SW 1271 (cell line): ENCODE results near the gene OR4D11.
"Not testable (repeated sequence)": the region's sequence is repeated elsewhere in the genome, so short reads cannot be mapped to it uniquely, and the experiment has no call there.

Experiments
- DNase-seq, 2 experiments: peaks; one replicate each; lab custom pipeline; 2025; lab: John Stamatoyannopoulos, UW

OR4D11 gene

DNA sequence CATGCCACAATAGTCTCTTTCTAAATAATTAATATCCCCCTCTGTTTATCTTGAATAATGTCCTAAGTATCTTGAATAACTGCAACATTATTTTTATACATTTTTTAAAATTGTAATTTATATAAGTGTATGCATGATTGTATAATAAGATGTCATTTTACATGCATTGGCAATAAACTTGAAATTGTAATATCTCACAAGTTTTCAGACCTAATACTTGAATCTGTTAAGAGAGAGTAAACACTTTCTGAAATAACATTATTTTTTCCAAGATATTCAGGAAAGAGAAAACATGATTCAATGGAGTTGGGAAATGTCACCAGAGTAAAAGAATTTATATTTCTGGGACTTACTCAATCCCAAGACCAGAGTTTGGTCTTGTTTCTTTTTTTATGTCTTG lies at the start of gene OR4D11:
TSS of gene OR4D11 (plus strand) at position 301 of the 400 bp plus-strand sequence. CDS start at position 301, 0 bp downstream.
- DNase-seq: no peak

DNA sequence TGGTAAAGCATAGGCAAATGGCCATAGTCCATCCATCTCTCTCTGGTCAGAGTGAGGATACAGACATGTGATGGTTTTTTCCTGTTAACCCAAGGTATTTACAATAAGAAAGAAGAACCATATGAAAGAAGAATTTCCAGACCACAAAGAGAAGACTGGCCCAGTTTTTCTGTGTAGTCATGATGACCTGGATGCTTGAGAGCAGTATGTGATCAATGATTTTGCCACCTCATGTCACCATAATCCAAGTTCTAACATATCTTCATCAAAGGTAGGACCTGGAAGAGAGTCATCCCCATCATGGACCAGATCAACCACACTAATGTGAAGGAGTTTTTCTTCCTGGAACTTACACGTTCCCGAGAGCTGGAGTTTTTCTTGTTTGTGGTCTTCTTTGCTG lies 46.7 kb upstream of the OR4D11 start, which contains the start of gene OR4D6:
TSS of gene OR4D6 (plus strand) at position 301 of the 400 bp plus-strand sequence. CDS start at position 301, 0 bp downstream.
- DNase-seq: no peak

DNA sequence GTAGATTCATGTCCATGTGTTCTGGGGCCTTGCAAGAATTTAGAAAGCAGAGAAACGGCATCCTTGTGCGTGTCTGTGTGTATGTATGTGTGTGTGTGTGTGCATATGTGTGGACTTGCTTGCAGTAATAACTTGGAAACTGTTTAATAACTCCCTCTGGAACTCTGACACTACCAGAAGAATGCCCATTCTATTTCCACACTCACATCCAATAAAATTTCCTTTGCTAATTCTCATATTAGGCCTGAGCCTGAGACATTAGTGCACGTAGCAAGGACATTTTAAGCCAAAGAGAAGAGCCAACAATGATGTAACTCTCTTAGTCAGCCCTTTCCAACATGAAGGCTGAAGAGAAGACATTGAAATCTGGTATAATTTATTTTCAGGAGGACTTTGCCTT lies 43.5 kb upstream of the OR4D11 start:
- DNase-seq: no peak

DNA sequence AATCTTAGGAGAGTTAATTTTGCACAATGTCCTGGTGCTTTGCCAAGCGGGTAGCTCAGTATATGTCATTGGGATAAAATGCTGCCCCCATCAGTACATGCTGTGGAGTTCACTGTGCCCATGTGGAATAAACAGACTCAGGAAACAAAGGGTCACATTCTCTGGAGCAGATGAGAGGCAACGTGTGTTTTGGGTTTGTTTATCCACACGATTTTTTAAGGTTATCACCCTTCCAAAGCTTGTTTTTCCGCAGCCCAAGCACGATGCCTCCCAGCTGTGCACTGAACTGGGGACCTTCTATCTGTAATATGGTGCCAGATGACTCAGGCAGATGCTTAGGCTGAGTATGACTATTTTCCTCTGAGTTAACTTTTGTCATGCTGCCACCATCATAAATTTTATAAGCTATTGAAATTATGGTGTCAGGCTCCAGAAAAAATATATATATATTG lies 40.2 kb upstream of the OR4D11 start:
- no peak for DNase-seq

- no peak for DNase-seq
These were observed 30.4 kb upstream of the OR4D11 start, which contains the start of gene OR4D10 for GRCh38 chr11:59473015-59473414. Gene OR4D10, plus strand, starts transcription at chr11:59473315. Its CDS starts 4,115 bp downstream, at chr11:59477430.

GRCh38 chr11:59475176-59475575 lies 28.2 kb upstream of the OR4D11 start:
- DNase-seq: no peak

DNA sequence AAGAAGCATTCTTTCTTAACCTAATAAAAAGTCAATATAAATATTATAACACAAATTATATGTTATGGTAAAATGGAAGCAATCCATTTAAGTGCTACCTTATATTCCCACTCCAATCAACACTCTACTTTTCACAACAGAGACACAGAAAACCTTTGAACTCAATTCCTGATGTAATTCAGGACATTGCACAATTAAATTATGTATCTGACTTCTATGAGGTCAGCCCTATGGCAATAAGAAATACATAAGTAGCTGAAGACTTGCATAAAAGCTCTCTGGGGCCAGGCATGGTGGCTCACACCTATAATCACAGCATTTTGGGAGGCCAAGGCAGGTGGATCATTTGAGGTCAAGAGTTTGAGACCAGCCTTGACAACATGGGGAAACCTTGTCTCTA lies 23.5 kb upstream of the OR4D11 start:
- DNase-seq: no peak

- DNase-seq: no peak
These were observed 23.0 kb upstream of the OR4D11 start for GRCh38 chr11:59480359-59480758.

DNA sequence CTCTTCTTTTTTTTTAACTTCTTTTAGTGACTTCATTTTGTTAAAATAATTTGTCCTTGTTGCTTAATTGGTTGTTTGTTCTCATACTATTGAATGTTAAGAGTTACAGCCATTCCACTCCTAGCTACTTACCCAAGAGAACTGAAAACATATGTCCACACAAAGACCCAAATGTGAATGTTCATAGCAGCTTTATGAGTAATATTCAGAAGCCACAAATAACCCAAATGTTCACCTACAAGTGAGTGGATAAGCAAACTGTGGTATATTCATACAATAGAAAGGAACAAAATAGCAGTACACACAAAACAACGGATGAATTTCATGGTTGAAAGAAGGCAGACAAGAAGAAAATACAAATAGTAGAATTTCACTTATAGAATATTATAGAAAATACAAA lies 1.4 kb upstream of the OR4D11 start:
- no peak for DNase-seq

DNA sequence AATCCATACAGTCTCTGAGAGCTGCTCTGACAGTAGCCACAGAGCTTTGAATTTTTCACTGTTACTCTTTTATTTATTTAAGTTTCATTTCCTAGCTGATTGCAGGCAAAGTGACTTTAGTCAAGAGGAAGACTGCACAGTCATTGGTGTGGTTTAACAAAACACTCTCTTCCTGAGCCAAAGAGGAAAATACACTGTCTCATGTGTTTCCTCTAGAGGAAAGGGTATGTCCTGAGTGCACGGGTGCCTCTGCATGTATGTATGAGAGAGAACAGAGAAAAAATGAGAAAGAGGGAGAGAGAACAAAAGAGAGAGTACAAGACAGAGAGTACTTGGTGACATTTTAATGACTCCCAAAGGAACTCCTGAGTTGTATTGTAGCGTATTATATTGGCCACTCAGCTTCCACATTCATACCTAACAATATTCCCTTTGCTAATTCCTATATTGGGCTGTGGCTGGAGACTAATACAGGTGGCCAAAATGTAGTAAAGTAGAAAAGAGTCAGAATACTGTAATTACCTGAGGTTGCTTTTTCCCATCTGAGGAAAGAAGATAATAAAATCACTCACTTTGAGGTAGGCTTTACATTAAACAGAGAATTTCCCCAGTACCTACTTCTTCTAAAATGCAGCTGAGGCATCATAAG lies 7.7 kb downstream of the OR4D11 start, which contains the start of gene OR4D9:
TSS of gene OR4D9 (plus strand) at position 599 of the 649 bp plus-strand sequence. CDS start 3,374 bp downstream, outside the sequence.
- no peak for DNase-seq

DNA sequence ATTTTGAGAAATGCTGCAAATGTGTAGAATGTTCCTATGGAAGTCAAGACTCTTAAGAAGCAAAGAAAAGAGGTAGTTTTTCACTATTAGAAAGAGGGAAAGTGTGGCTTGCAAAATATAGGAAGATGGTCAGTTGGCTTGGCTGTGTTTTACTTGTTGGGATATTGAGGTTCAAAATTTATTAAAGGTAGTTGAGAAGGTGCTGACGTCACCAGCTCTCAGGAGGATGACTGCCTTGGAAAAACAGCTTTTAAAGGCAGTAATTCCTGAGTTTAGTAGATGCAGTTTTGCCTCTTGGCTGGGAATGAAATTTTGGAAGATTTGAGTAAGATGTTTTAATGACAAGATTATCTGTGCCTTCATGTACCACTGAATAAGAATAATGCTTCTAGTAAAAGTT lies 8.3 kb downstream of the OR4D11 start:
- no peak for DNase-seq

GRCh38 chr11:59520139-59520538 lies 16.8 kb downstream of the OR4D11 start:
- DNase-seq: not testable (repeated sequence)

DNA sequence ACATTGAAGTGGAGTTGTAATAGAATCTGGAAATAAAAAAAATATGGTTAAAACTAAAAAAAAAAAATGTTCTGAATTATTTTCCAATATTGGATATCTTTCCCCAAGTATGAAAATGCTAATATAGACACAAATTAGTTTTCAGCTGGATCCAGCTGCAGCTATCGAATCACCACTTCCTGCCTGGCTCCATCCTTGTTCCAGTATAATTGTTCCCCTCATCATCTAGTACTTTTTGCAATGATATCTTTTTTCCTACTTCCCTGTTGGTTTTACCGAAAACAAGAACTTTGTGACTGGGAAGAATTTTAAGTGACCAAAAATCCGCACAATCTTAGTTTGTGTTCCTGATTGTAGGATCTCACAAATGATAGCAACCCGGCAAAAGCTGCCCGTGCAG lies 17.4 kb downstream of the OR4D11 start:
- DNase-seq: no peak

DNA sequence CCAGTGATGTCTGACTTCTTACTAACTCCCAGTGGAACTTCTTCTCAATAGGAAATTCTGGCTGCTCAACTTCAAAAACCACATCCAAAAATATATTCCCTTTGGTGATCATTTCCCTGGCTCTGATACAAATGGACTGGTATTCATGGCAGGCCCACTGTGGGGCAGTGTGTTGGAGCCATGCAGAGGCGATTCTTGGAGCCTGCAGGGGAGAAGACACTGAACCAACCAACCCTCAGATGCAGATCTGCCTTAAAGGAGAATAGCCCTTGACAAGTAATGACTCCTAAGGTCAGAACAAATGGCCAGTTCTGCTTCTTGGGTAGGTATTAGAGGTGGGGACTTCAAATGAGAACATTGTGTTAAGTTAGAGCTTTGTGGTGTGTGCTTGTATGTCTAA lies 20.2 kb downstream of the OR4D11 start:
- no peak for DNase-seq

GRCh38 chr11:59528711-59529110 lies 25.3 kb downstream of the OR4D11 start:
- DNase-seq: no peak

- DNase-seq: no peak
These were observed 29.2 kb downstream of the OR4D11 start for GRCh38 chr11:59532620-59533019.

DNA sequence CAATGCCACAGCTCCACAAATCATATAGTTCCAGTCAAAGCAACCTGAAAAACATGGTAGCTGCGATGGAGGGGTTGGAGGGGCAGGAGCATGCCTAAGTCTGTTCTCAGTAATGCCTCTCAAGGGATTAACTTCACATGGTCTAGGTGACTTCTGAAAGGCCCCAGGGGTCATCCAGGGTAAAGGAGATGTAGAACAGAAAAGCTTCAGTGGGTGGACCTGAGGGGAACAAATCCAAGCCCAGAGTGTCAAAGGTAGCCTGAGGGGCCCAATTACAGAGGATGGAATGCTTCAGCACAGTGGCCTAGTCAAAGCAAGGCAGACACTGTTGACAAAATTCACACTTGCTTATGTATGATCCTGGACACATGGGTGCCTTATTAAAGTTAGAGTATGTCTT lies 31.3 kb downstream of the OR4D11 start:
- no peak for DNase-seq

DNA sequence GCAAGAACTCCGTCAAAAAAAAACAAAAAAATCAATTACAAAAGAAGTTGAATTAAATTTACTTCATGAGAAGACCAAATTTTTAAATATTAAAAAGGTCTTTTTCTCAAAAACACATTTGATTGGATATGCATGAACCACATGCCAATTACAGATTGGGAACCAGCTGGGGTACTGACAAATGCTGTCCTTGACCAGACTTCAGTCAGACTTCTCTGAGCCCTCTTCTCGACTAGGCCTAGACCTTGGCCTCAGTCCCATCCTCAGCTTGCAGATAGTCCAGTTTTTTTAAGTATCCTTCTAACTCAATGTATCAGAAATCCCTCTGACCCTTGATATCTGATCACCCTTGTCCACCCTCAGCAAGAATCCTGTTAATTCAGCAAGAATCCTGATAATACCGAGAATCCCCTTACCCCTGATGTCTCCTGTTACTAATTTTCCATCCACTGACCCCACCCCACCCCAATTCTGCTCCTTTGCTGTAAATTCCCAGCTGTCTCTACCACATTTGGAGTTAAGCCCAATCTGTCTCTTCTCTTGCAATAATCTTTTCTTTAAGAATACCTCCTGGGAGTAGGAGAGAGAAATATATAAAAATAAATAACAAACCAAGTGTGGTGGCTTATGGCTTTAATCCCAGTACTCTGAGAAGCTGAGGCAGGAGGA lies 38.9 kb downstream of the OR4D11 start:
- DNase-seq: no peak

DNA sequence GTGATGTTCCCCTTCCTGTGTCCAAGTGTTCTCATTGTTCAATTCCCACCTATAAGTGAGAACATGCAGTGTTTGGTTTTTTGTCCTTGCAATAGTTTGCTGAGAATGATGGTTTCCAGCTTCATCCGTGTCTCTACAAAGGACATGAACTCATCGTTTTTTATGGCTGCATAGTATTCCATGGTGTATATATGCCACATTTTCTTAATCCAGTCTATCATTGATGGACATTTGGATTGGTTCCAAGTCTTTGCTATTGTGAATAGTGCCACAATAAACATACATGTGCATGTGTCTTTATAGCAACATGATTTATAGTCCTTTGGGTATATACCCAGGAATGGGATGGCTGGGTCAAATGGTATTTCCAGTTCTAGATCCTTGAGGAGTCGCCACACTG lies 40.3 kb downstream of the OR4D11 start:
- not testable (repeated sequence) for DNase-seq

DNA sequence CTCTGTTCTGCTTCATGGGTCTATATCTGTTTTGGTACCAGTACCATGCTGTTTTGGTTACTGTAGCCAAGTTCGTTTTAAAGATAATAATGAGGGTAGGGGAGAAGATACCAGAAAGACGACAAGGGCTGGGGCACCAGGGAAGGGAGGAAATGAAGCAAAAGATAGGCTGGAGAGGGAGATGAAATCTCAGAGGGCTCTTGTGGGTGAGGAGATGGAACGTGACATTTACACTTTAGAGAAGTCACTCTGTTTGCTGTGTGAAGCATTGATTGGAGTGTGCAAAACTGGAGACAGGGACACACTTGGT lies 41.4 kb downstream of the OR4D11 start:
- no peak for DNase-seq

DNA sequence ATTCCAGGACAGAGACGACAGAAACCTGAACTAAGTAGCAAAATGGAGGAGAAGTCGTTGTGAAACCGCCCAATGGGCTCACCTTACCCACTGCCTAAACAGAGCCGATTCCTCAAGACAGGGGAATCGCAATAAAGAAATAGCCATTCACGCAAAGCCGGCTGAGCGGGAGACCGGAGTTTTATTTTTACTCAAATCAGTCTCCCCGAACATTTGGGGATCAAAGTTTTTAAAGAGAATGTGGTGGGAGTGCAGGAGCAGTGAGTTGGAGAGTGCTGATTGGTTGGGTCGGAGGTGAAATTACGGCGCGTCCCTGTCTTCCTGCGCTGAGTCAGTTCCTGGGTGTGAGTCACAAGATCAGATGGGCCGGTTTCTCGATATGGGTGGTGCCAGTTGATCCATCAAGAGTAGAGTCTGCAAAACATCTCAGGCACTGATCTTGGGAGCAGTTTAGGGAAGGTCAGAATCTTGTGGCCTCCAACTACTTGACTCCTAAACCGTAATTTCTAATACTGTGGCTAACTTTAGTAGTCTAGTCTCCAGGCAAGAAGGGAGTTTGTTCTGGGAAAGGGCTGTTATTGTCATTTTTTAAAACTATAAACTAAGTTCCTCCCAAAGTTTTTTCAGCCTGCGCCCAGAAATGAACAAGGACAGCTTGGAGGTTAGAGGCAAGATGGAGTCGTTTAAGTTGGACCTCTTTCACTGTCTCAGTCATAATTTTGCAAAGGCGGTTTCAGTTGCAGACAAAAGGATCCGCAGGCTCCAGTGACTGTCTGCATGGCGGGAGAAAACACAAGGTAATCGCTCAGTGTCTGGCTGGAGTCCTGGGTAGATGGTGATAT lies 42.0 kb downstream of the OR4D11 start:
- DNase-seq: peak in 1 of 2 experiments; percentile 59

- not testable (repeated sequence) for DNase-seq
These were observed 44.4 kb downstream of the OR4D11 start for GRCh38 chr11:59547605-59548308.
